Neural cell (in vitro differentiated cells): ENCODE measurements around the gene DYRK3. TPM values are rescaled to one million over a fixed set of nuclear protein-coding genes. Genes with fewer than 3 reads are reported as not detected.

Experiments used
- H2AFZ ChIP-seq: fragments of 200-600, 300-800 bp; sonication (generic), shearing (Covaris generic); 2 replicates; pipeline ENCODE4 v1.6.0; 2014; ENCODE audit warnings: low read depth, mild to moderate bottlenecking, antibody characterized with exemption, low read length, moderate library complexity
- H3F3A ChIP-seq: fragments of 200-600 bp; shearing (Covaris generic); 2 replicates; pipeline ENCODE4 v1.6.1; 2016; ENCODE audit warnings: mild to moderate bottlenecking, moderate library complexity, mixed read lengths, antibody characterized with exemption, low read length; ENCODE audit not compliant: insufficient read depth, poor library complexity, severe bottlenecking
- H3K27ac ChIP-seq: fragments of 200-600, 300-800 bp; sonication (generic), shearing (Covaris generic); 2 replicates; pipeline ENCODE4 v1.5.1; 2014; ENCODE audit warnings: mild to moderate bottlenecking, low read length, moderate library complexity
- H3K27me3 ChIP-seq: fragments of 300-800, 200-600 bp; sonication (generic), shearing (Covaris generic); 2 replicates; pipeline ENCODE4 v1.6.0; 2014; ENCODE audit warnings: mild to moderate bottlenecking, low read depth, low read length, moderate library complexity; ENCODE audit not compliant: insufficient read depth
- H3K36me3 ChIP-seq: fragments of 300-800, 200-600 bp; sonication (generic), shearing (Covaris generic); 2 replicates; pipeline ENCODE4 v1.5.1; 2014; ENCODE audit warnings: mild to moderate bottlenecking, antibody characterized with exemption, low read length, moderate library complexity; ENCODE audit not compliant: insufficient read depth
- H3K4me2 ChIP-seq: fragments of 300-800, 200-600 bp; sonication (generic), shearing (Covaris generic); 2 replicates; pipeline ENCODE4 v1.6.0; 2014; ENCODE audit warnings: mild to moderate bottlenecking, low read length
- H3K4me3 ChIP-seq: fragments of 300-800, 200-600 bp; sonication (generic), shearing (Covaris generic); 2 replicates; pipeline ENCODE4 v1.5.1; 2014; ENCODE audit warnings: mild to moderate bottlenecking, low read length, moderate library complexity
- H3K79me2 ChIP-seq: fragments of 200-600 bp; shearing (Covaris generic); replicated peaks from 2 replicates; pipeline ENCODE4 v1.6.0; 2014; ENCODE audit warnings: mild to moderate bottlenecking, low read length, moderate library complexity; ENCODE audit not compliant: insufficient read depth
- H3K9ac ChIP-seq: fragments of 300-800, 200-600 bp; sonication (generic), shearing (Covaris generic); 2 replicates; pipeline ENCODE4 v1.6.1; 2016; ENCODE audit warnings: mild to moderate bottlenecking, low read length, mixed read lengths
- H3K9me2 ChIP-seq: fragments of 200-600 bp; shearing (Covaris generic); 2 replicates; pipeline ENCODE4 v1.6.1; 2016; ENCODE audit warnings: mild to moderate bottlenecking, low read length, mixed read lengths; ENCODE audit not compliant: insufficient read depth
- H3K9me3 ChIP-seq: fragments of 200-600, 300-800 bp; sonication (generic), shearing (Covaris generic); 2 replicates; pipeline ENCODE4 v1.6.1; 2016; ENCODE audit warnings: mild to moderate bottlenecking, mixed run types, low read length, moderate library complexity, mixed read lengths
- H4K20me1 ChIP-seq: fragments of 200-600 bp; shearing (Covaris generic); 2 replicates; pipeline ENCODE4 v1.6.1; 2016; ENCODE audit warnings: mild to moderate bottlenecking, mixed run types; ENCODE audit not compliant: insufficient read depth
- EP300 ChIP-seq: fragments of 450-650 bp; conservative IDR thresholded peaks from 2 replicates; pipeline ENCODE4 v1.6.1; 2014; ENCODE audit warnings: antibody characterized with exemption, mild to moderate bottlenecking, moderate library complexity; ENCODE audit not compliant: poor library complexity, severe bottlenecking
- EZH2 ChIP-seq: fragments of 200-600, 300-800 bp; shearing (Covaris generic), sonication (generic); IDR thresholded peaks from 2 replicates; pipeline ENCODE4 v1.6.1; 2014; ENCODE audit warnings: antibody characterized with exemption, low read length, borderline replicate concordance, mild to moderate bottlenecking; ENCODE audit not compliant: insufficient read depth, poor library complexity, severe bottlenecking
- MXI1 ChIP-seq: fragments of 450-650 bp; conservative IDR thresholded peaks from 2 replicates; pipeline ENCODE4 v1.6.1; 2014; ENCODE audit warnings: antibody characterized with exemption, mild to moderate bottlenecking; ENCODE audit not compliant: poor library complexity, severe bottlenecking
- POLR2AphosphoS5 ChIP-seq: IDR thresholded peaks from 2 replicates; pipeline ENCODE4 v1.6.1; 2012
- RAD21 ChIP-seq: fragments of 450-650 bp; conservative IDR thresholded peaks from 2 replicates; pipeline ENCODE4 v1.6.1; 2014; ENCODE audit warnings: antibody characterized with exemption, mild to moderate bottlenecking, moderate library complexity
- REST ChIP-seq: IDR thresholded peaks from 2 replicates; pipeline ENCODE4 v1.6.1; 2012; ENCODE audit warnings: borderline replicate concordance
- SMC3 ChIP-seq: fragments of 450-650 bp; conservative IDR thresholded peaks from 2 replicates; pipeline ENCODE4 v1.6.1; 2014; ENCODE audit warnings: antibody characterized with exemption, mild to moderate bottlenecking, moderate library complexity; ENCODE audit not compliant: poor library complexity
- TAF1 ChIP-seq: IDR thresholded peaks from 2 replicates; pipeline ENCODE4 v1.6.1; 2012; ENCODE audit warnings: low read depth
- polyA plus RNA-seq: library from polyadenylated mRNA; depleted of rRNA; stranded (reverse); fragments of >200 nt; gene quantifications from 2 replicates; pipeline ENCODE4 v1.2.3, GENCODE V29; 2014
- TF ChIP-seq, protein P1 (sequence below): fragments of 450-650 bp; IDR thresholded peaks from 2 replicates; pipeline ENCODE4 v1.5.1; 2014; ENCODE audit warnings: antibody characterized with exemption, mild to moderate bottlenecking, moderate library complexity; ENCODE audit not compliant: poor library complexity, severe bottlenecking

The DYRK3 gene
- polyA plus RNA-seq, 1 donor from 2014 or later, result 7.5 TPM

DNA sequence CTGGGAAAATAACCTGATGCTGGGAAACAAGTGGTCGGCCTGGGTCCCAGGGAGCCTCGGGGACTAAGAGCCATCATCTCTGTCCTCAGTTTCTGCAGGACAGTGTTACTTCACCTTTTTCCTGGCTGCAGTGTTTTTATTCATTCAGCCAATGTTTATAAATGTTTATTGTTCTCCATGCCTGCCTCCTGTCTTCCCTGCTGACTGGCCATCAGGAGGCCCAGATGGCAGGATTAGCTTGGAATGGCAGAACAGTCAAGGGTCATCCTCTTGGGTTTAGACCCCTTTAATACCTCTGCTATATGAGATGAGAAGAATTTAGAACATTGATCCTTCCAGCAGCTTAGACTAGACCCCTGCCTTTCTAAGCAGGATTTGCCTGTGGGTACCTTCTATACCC lies 62.7 kb downstream of the DYRK3 start:
- Histone ChIP-seq H3F3A (no peaks in the 10 kb centered on the region), H3K27me3 (no peaks in the 10 kb centered on the region), H3K79me2 (peaks cover 24% of the 10 kb centered on the region), H3K9ac (no peak overlapping the region), H3K36me3 (no peaks in the 10 kb centered on the region), H4K20me1 (no peaks in the 10 kb centered on the region), H3K4me3 (no peak overlapping the region), H3K9me2 (no peaks in the 10 kb centered on the region), H3K4me2 (no peak overlapping the region), H3K9me3 (no peaks in the 10 kb centered on the region), H3K27ac (no peak overlapping the region), H2AFZ (no peak overlapping the region)
- TF ChIP-seq MXI1 (no peak), RAD21 (no peak), TAF1 (no peak), POLR2AphosphoS5 (no peak), EP300 (no peak), REST (no peak), SMC3 (no peak), EZH2 (no peak)
- TF ChIP-seq, protein P1, sequence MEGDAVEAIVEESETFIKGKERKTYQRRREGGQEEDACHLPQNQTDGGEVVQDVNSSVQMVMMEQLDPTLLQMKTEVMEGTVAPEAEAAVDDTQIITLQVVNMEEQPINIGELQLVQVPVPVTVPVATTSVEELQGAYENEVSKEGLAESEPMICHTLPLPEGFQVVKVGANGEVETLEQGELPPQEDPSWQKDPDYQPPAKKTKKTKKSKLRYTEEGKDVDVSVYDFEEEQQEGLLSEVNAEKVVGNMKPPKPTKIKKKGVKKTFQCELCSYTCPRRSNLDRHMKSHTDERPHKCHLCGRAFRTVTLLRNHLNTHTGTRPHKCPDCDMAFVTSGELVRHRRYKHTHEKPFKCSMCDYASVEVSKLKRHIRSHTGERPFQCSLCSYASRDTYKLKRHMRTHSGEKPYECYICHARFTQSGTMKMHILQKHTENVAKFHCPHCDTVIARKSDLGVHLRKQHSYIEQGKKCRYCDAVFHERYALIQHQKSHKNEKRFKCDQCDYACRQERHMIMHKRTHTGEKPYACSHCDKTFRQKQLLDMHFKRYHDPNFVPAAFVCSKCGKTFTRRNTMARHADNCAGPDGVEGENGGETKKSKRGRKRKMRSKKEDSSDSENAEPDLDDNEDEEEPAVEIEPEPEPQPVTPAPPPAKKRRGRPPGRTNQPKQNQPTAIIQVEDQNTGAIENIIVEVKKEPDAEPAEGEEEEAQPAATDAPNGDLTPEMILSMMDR, result no peak

Other genes with a start within 250 kb of the DYRK3 start
- gene IKBKE, start 165.1 kb upstream of the DYRK3 start, polyA plus RNA-seq, result 0.74 TPM in 1 of 2 replicates, not detected in the other
- gene RASSF5, start 128.0 kb upstream of the DYRK3 start, polyA plus RNA-seq, result 3.2 and 4.0 TPM in 2 replicates
- gene EIF2D, start 23.1 kb upstream of the DYRK3 start, polyA plus RNA-seq, result 36.1 and 37.1 TPM in 2 replicates
- gene MAPKAPK2, start 49.4 kb downstream of the DYRK3 start, polyA plus RNA-seq, result 9.0 and 9.1 TPM in 2 replicates
- not detected in 2 replicates for gene IL19, start 135.2 kb downstream of the DYRK3 start, polyA plus RNA-seq
- gene IL10, start 137.0 kb downstream of the DYRK3 start, polyA plus RNA-seq, result not detected in 2 replicates
- not detected in 2 replicates for gene IL20, start 230.1 kb downstream of the DYRK3 start, polyA plus RNA-seq